K562 (cell line): Measurements from ENCODE around the gene NEK5. TPM values are rescaled to one million over a fixed set of nuclear protein-coding genes. Genes with fewer than 3 reads are reported as not detected.

Source experiments
- ELF2 ChIP-seq: fragments of 250-450 bp; sonication (Bioruptor Pico); IDR thresholded peaks from 2 replicates; pipeline ENCODE4 v1.5.0; 2021; ENCODE audit warnings: mild to moderate bottlenecking
- FOXJ3 ChIP-seq: sonication (generic); formaldehyde crosslinking; IDR thresholded peaks from 2 replicates; pipeline ENCODE4 v1.4.0; 2020; ENCODE audit warnings: mild to moderate bottlenecking, missing genetic modification reagents
- FOXK2 ChIP-seq, 2 experiments: fragments of 450-650 bp; IDR thresholded peaks in 1 of 2; conservative IDR thresholded peaks in 1 of 2; 2 replicates each; pipeline ENCODE4 v1.6.1; 2016; ENCODE audit warnings: low read depth in 2 of 2, mild to moderate bottlenecking in 1 of 2
- FOXP1 ChIP-seq: sonication (generic); formaldehyde crosslinking; IDR thresholded peaks from 2 replicates; pipeline ENCODE4 v1.8.0; 2022; ENCODE audit warnings: mild to moderate bottlenecking, missing genetic modification reagents
- FOXP4 ChIP-seq: sonication (generic); formaldehyde crosslinking; IDR thresholded peaks from 2 replicates; pipeline ENCODE4 v1.8.0; 2022; ENCODE audit warnings: mild to moderate bottlenecking, missing genetic modification reagents, borderline replicate concordance
- GTF3C2 ChIP-seq: IDR thresholded peaks from 3 replicates; pipeline ENCODE4 v1.6.1; 2011; ENCODE audit warnings: borderline replicate concordance, mild to moderate bottlenecking, moderate library complexity; ENCODE audit not compliant: insufficient read length; ENCODE audit errors: extremely low read depth
- ILK ChIP-seq: fragments of 450-650 bp; IDR thresholded peaks from 2 replicates; pipeline ENCODE4 v1.6.1; 2016; ENCODE audit warnings: missing genetic modification characterization, low read depth, mild to moderate bottlenecking, missing compliant biosample characterization, moderate library complexity, borderline replicate concordance
- KDM2B ChIP-seq: fragments of 250-450 bp; sonication (Bioruptor Pico); IDR thresholded peaks from 2 replicates; pipeline ENCODE4 v1.8.0; 2021; ENCODE audit warnings: mild to moderate bottlenecking, moderate library complexity
- MAX ChIP-seq: sonication (generic); formaldehyde crosslinking; IDR thresholded peaks from 2 replicates; pipeline ENCODE4 v1.9.0; 2022; ENCODE audit warnings: mild to moderate bottlenecking, missing genetic modification reagents
- MED1 ChIP-seq: sonication (generic); formaldehyde crosslinking; IDR thresholded peaks from 2 replicates; pipeline ENCODE4 v1.8.1; 2023; ENCODE audit warnings: missing genetic modification reagents, borderline replicate concordance
- RBM17 ChIP-seq: fragments of 200-400 bp; formaldehyde crosslinking; IDR thresholded peaks from 2 replicates; pipeline ENCODE4 v1.6.1; 2017; ENCODE audit warnings: low read depth, mild to moderate bottlenecking, low read length, borderline replicate concordance
- SMAD4 ChIP-seq: fragments of 250-450 bp; sonication (Bioruptor Pico); conservative IDR thresholded peaks from 2 replicates; pipeline ENCODE4 v1.8.0; 2021; ENCODE audit warnings: inconsistent platforms, mild to moderate bottlenecking, moderate library complexity
- SMARCA5 ChIP-seq: fragments of 450-650 bp; IDR thresholded peaks from 2 replicates; pipeline ENCODE4 v1.6.1; 2016
- SPI1 ChIP-seq: IDR thresholded peaks from 2 replicates; pipeline ENCODE4 v1.6.1; 2011; ENCODE audit warnings: low read depth, low read length, control low read depth, borderline replicate concordance
- TCF7 ChIP-seq: sonication (generic); IDR thresholded peaks from 2 replicates; pipeline ENCODE4 v1.6.1; 2016; ENCODE audit warnings: antibody characterized with exemption, borderline replicate concordance
- VEZF1 ChIP-seq: fragments of 200-800 bp; sonication (Bioruptor generic); IDR thresholded peaks from 2 replicates; pipeline ENCODE4 v1.6.1; 2017; ENCODE audit warnings: missing genetic modification characterization, missing compliant biosample characterization
- ZBTB1 ChIP-seq: sonication (generic); formaldehyde crosslinking; IDR thresholded peaks from 2 replicates; pipeline ENCODE4 v1.8.1; 2023; ENCODE audit warnings: missing genetic modification reagents, low read depth, mild to moderate bottlenecking, borderline replicate concordance
- ZNF408 ChIP-seq: fragments of 250-450 bp; sonication (Bioruptor Pico); IDR thresholded peaks from 2 replicates; pipeline ENCODE4 v1.4.0; 2020; ENCODE audit warnings: low read depth, mild to moderate bottlenecking, moderate library complexity
- polyA plus RNA-seq, 8 experiments: library from polyadenylated mRNA; depleted of rRNA in 4 of 8; stranded (reverse) in 5 of 8; unstranded in 3 of 8; fragments of >200 nt; fragmentation: Nextera tagmentation in 2 of 8; fragmentation: Illumina TruSeq in 1 of 8; extraction: Ambion mirVana in 2 of 8; extraction: Trizol in 1 of 8; gene quantifications; 2 replicates each; pipeline versions ENCODE4 v1.2.1 to v1.2.3, GENCODE V29; 2011 to 2014; ENCODE audit warnings: inconsistent platforms in 1 of 8, missing spikeins in 1 of 8
- total RNA-seq, 7 experiments: library from RNA; depleted of rRNA in 6 of 7; stranded (reverse); fragments of >200 nt in 6 of 7; fragmentation: Illumina TruSeq in 2 of 7; extraction: Trizol in 2 of 7; gene quantifications; 2 replicates each; pipeline versions ENCODE4 v1.2.1 to v1.2.3, GENCODE V29; 2011 to 2021; ENCODE audit warnings: low replicate concordance in 1 of 7
- TF ChIP-seq, protein P1 (sequence below): fragments of 250-450 bp; sonication (Bioruptor Pico); IDR thresholded peaks from 2 replicates; pipeline ENCODE4 v1.8.0; 2021; ENCODE audit warnings: moderate library complexity, mild to moderate bottlenecking, inconsistent platforms
- TF ChIP-seq, protein P2 (sequence below): fragments of 250-450 bp; sonication (Bioruptor Pico); IDR thresholded peaks from 2 replicates; pipeline ENCODE4 v1.6.1; 2021; ENCODE audit warnings: mild to moderate bottlenecking

NEK5 gene
- total and polyA plus RNA-seq, 9 of the 15 experiments (the other 6 are each of a cell fraction or from before 2014, with no cell fraction given) = 0.09 to 0.44 (median 0.33) TPM

DNA sequence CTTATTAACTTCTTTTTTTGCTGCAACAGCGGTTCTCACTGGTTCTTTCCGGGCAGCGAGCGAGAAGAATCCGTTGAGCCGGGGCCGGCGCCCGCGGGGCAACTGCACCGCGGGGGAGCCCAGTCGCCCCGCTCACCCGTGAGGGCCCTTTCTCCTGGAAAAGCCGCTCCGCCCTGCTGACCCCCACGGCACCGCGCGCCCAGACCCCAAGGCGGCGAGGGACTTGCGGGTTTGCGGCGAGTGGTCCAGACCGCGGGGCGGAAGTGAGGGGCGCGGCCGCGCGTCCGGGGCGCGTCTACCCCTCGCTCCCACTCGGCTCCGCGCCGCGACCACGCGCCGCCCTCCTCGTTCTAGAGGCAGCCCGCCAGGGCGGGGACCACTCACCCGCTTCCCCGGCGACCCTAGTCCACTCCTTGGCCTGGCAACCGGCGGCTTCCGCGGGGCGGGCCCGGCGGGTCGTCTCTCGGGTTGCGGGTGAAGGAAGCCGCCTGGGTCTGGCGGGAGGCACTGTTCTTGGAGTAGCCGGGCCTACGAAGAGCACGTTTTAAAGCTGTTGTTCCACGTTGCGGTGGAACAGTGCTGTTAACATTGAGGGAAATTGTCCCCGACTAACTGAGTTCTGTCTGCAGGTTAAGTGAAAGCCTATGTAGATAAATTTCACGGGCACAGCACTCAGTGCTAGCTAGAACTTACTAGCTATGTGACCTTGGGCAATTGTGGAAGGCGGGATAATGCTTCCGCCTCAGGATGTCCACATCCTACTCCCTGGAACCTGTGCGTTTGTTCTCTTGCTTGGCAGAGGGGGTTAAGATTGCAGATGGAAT, 30.5 kb upstream of the NEK5 start, which contains the start of gene NEK3 (continued):
- TF ChIP-seq VEZF1 (no peak), ILK (tag) (no peak), ZNF408 (CRISPR knock-in tag) (no peak), RBM17 (no peak), SPI1 (no peak), TCF7 (no peak), KDM2B (no peak), SMARCA5 (no peak), ELF2 (CRISPR knock-in tag) (no peak), GTF3C2 (no peak), SMAD4 (CRISPR knock-in tag) (no peak), FOXP1 (CRISPR knock-in tag) (peak; percentile 85), ZBTB1 (CRISPR knock-in tag) (no peak), MED1 (CRISPR knock-in tag) (no peak), FOXP4 (CRISPR knock-in tag) (peak; percentile 46; the same call in 1 of the 2 replicates), FOXK2 (conservative IDR thresholded peaks at IDR 0.05 in 1 of 2, IDR thresholded peaks at IDR 0.05 in 1 of 2; ENCODE audit: low read depth in 2 of 2) (no peak), FOXJ3 (no peak), MAX (peak; percentile 93)
- TF ChIP-seq, protein P1, sequence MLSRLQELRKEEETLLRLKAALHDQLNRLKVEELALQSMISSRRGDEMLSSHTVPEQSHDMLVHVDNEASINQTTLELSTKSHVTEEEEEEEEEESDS (CRISPR knock-in tag) = no peak
- TF ChIP-seq, protein P2, sequence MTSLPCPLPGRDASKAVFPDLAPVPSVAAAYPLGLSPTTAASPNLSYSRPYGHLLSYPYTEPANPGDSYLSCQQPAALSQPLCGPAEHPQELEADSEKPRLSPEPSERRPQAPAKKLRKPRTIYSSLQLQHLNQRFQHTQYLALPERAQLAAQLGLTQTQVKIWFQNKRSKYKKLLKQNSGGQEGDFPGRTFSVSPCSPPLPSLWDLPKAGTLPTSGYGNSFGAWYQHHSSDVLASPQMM (CRISPR knock-in tag) = no peak
